Karpas-422 (cell line): Measurements from ENCODE around the gene TEAD2. TPM values are rescaled to one million over a fixed set of nuclear protein-coding genes. Genes with fewer than 3 reads are reported as not detected.

Source experiments
- small RNA-seq: library from RNA; depleted of rRNA; stranded (forward); fragments of <200 nt; gene quantifications from one replicate; pipeline ENCODE3, GENCODE V24; 2014
- total RNA-seq: library from RNA; depleted of rRNA; stranded (reverse); fragments of >200 nt; shearing (Covaris generic); gene quantifications from 2 replicates; pipeline ENCODE4 v1.2.3, GENCODE V29; 2014; ENCODE audit warnings: low replicate concordance; rRNA removed

The TEAD2 gene
- total RNA-seq, 1 experiment from 2014 or later, result 5.5 TPM

Small RNAs within 50 kb of the gene (small RNA-seq; reads per million reads assigned to genes)
- not detected for gene MIR4324

Other genes with a start within 250 kb of the TEAD2 start
- 6.4 and 23.4 TPM in 2 replicates for gene LIN7B, start 248.0 kb downstream of the TEAD2 start, total RNA-seq
- gene C19orf73, start 243.3 kb downstream of the TEAD2 start, total RNA-seq, result 3.4 and 5.5 TPM in 2 replicates
- gene PPFIA3, start 242.9 kb downstream of the TEAD2 start, total RNA-seq, result 5.4 and 7.9 TPM in 2 replicates
- gene HRC, start 207.0 kb downstream of the TEAD2 start, total RNA-seq, result not detected in 2 replicates
- not detected in 2 replicates for gene TRPM4, start 204.6 kb downstream of the TEAD2 start, total RNA-seq
- 16.9 and 42.6 TPM in 2 replicates for gene SLC6A16, start 37.2 kb downstream of the TEAD2 start, total RNA-seq
- gene CD37, start 27.0 kb downstream of the TEAD2 start, total RNA-seq, result 975 and 1,210 TPM in 2 replicates
- 1.2 TPM in 1 of 2 replicates, not detected in the other for gene DKKL1, start 1.5 kb upstream of the TEAD2 start, total RNA-seq
- gene KASH5, start 25.8 kb upstream of the TEAD2 start, total RNA-seq, result 0.52 and 0.65 TPM in 2 replicates
- gene PTH2, start 61.0 kb upstream of the TEAD2 start, total RNA-seq, result not detected in 2 replicates
- gene GFY, start 63.0 kb upstream of the TEAD2 start, total RNA-seq, result 0.18 and 0.34 TPM in 2 replicates
- 0.47 and 0.63 TPM in 2 replicates for gene SLC17A7, start 79.1 kb upstream of the TEAD2 start, total RNA-seq
- 163 and 223 TPM in 2 replicates for gene PIH1D1, start 89.4 kb upstream of the TEAD2 start, total RNA-seq
- 15.9 and 83.3 TPM in 2 replicates for gene ALDH16A1, start 90.8 kb upstream of the TEAD2 start, total RNA-seq
- gene FLT3LG, start 111.8 kb upstream of the TEAD2 start, total RNA-seq, result 18.8 and 19.3 TPM in 2 replicates
- gene RPL13A, start 125.2 kb upstream of the TEAD2 start, total RNA-seq, result 6,359 and 8,659 TPM in 2 replicates
- 6,857 and 9,247 TPM in 2 replicates for gene RPS11, start 134.0 kb upstream of the TEAD2 start, total RNA-seq
- gene FCGRT, start 150.2 kb upstream of the TEAD2 start, total RNA-seq, result 1.8 and 3.5 TPM in 2 replicates
- 0.22 TPM in 1 of 2 replicates, not detected in the other for gene RCN3, start 165.6 kb upstream of the TEAD2 start, total RNA-seq
- 68.5 and 136 TPM in 2 replicates for gene NOSIP, start 218.1 kb upstream of the TEAD2 start, total RNA-seq
- gene PRRG2, start 218.9 kb upstream of the TEAD2 start, total RNA-seq, result 1.3 and 3.8 TPM in 2 replicates
- gene PRR12, start 228.8 kb upstream of the TEAD2 start, total RNA-seq, result 8.7 and 12.8 TPM in 2 replicates